K562 (cell line): ENCODE data around the gene ARSD. TPM values are rescaled to one million over a fixed set of nuclear protein-coding genes. Genes with fewer than 3 reads are reported as not detected.

Experiments
- KAT2B ChIP-seq: IDR thresholded peaks from one replicate; pipeline ENCODE4 v1.6.1; 2012; ENCODE audit warnings: low read depth, mild to moderate bottlenecking, control low read depth, inconsistent platforms, low read length, moderate library complexity
- NONO ChIP-seq, 2 experiments: fragments of 200-400 bp in 1 of 2; fragments of 450-650 bp in 1 of 2; formaldehyde crosslinking in 1 of 2; IDR thresholded peaks; 2 replicates each; pipeline ENCODE4 v1.6.1; 2017; ENCODE audit warnings: low read depth in 2 of 2, mild to moderate bottlenecking in 2 of 2, moderate library complexity in 2 of 2, low read length in 1 of 2
- NR2F6 ChIP-seq: fragments of 450-650 bp; formaldehyde crosslinking; IDR thresholded peaks from 2 replicates; pipeline ENCODE4 v1.4.0; 2020; ENCODE audit warnings: mild to moderate bottlenecking
- TCF7 ChIP-seq: sonication (generic); IDR thresholded peaks from 2 replicates; pipeline ENCODE4 v1.6.1; 2016; ENCODE audit warnings: antibody characterized with exemption, borderline replicate concordance
- polyA plus RNA-seq, 8 experiments: library from polyadenylated mRNA; depleted of rRNA in 4 of 8; stranded (reverse) in 5 of 8; unstranded in 3 of 8; fragments of >200 nt; fragmentation: Nextera tagmentation in 2 of 8; fragmentation: Illumina TruSeq in 1 of 8; extraction: Ambion mirVana in 2 of 8; extraction: Trizol in 1 of 8; gene quantifications; 2 replicates each; pipeline versions ENCODE4 v1.2.1 to v1.2.3, GENCODE V29; 2011 to 2014; ENCODE audit warnings: inconsistent platforms in 1 of 8, missing spikeins in 1 of 8
- total RNA-seq, 7 experiments: library from RNA; depleted of rRNA in 6 of 7; stranded (reverse); fragments of >200 nt in 6 of 7; fragmentation: Illumina TruSeq in 2 of 7; extraction: Trizol in 2 of 7; gene quantifications; 2 replicates each; pipeline versions ENCODE4 v1.2.1 to v1.2.3, GENCODE V29; 2011 to 2021; ENCODE audit warnings: low replicate concordance in 1 of 7
- TF ChIP-seq, protein P1 (sequence below), 3 experiments: IDR thresholded peaks in 2 of 3; conservative IDR thresholded peaks in 1 of 3; 2 replicates each; pipeline ENCODE4 v1.5.1; 2011 to 2012; ENCODE audit warnings: low read length in 3 of 3, mild to moderate bottlenecking in 3 of 3, control low read depth in 2 of 3, improper control_type of control experiment in 1 of 3, inconsistent platforms in 1 of 3, low read depth in 1 of 3, mixed read lengths in 1 of 3, moderate library complexity in 1 of 3; ENCODE audit not compliant: insufficient read depth in 2 of 3
- TF ChIP-seq, protein P2 (sequence below): fragments of 450-650 bp; formaldehyde crosslinking; IDR thresholded peaks from 2 replicates; pipeline ENCODE4 v1.4.0; 2020; ENCODE audit warnings: mild to moderate bottlenecking, moderate library complexity
- TF ChIP-seq, protein P3 (sequence below): sonication (generic); formaldehyde crosslinking; IDR thresholded peaks from 2 replicates; pipeline ENCODE4 v1.8.0; 2022; ENCODE audit warnings: missing genetic modification reagents, mild to moderate bottlenecking, borderline replicate concordance

ARSD gene
- total and polyA plus RNA-seq, 9 of the 15 experiments (the other 6 are each of a cell fraction or from before 2014, with no cell fraction given), result 0.05 to 0.23 (median 0.09) TPM; not detected in 1

DNA sequence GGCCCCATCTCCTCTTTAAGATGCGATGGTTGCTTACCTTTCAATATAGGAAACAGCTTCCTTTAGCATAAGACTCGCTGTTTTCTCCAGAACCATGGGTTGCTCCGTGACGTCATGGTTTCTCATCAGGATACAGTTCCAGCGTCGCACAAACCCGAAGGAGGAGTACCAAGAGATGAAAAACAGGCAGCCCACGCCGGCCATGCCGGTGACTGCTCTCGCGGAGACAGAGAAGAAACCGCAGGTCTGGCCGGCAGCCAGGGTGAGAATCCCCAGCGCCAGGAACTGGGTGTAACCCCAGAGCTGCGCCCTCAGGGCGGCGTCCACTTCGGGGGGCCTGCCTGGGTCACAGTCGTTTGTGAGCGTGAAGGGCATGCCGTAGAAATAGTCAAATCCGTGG, 11.4 kb downstream of the ARSD start (continued):
- TF ChIP-seq, protein P1, sequence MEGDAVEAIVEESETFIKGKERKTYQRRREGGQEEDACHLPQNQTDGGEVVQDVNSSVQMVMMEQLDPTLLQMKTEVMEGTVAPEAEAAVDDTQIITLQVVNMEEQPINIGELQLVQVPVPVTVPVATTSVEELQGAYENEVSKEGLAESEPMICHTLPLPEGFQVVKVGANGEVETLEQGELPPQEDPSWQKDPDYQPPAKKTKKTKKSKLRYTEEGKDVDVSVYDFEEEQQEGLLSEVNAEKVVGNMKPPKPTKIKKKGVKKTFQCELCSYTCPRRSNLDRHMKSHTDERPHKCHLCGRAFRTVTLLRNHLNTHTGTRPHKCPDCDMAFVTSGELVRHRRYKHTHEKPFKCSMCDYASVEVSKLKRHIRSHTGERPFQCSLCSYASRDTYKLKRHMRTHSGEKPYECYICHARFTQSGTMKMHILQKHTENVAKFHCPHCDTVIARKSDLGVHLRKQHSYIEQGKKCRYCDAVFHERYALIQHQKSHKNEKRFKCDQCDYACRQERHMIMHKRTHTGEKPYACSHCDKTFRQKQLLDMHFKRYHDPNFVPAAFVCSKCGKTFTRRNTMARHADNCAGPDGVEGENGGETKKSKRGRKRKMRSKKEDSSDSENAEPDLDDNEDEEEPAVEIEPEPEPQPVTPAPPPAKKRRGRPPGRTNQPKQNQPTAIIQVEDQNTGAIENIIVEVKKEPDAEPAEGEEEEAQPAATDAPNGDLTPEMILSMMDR (IDR thresholded peaks at IDR 0.05 in 2 of 3, conservative IDR thresholded peaks at IDR 0.05 in 1 of 3; ENCODE audit: insufficient read depth in 2 of 3, low read depth in 1 of 3, low read length in 3 of 3), result no peak
- TF ChIP-seq, protein P2, sequence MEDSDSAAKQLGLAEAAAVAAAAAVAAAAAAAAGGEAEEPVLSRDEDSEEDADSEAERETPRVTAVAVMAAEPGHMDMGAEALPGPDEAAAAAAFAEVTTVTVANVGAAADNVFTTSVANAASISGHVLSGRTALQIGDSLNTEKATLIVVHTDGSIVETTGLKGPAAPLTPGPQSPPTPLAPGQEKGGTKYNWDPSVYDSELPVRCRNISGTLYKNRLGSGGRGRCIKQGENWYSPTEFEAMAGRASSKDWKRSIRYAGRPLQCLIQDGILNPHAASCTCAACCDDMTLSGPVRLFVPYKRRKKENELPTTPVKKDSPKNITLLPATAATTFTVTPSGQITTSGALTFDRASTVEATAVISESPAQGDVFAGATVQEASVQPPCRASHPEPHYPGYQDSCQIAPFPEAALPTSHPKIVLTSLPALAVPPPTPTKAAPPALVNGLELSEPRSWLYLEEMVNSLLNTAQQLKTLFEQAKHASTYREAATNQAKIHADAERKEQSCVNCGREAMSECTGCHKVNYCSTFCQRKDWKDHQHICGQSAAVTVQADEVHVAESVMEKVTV (CRISPR knock-in tag), result no peak
- TF ChIP-seq KAT2B (no peak), NONO (IDR thresholded peaks at IDR 0.05; ENCODE audit: low read depth in 2 of 2, low read length in 1 of 2) (no peak), TCF7 (no peak), NR2F6 (CRISPR knock-in tag) (no peak)
- TF ChIP-seq, protein P3, sequence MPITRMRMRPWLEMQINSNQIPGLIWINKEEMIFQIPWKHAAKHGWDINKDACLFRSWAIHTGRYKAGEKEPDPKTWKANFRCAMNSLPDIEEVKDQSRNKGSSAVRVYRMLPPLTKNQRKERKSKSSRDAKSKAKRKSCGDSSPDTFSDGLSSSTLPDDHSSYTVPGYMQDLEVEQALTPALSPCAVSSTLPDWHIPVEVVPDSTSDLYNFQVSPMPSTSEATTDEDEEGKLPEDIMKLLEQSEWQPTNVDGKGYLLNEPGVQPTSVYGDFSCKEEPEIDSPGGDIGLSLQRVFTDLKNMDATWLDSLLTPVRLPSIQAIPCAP (CRISPR knock-in tag), result no peak
- TF ChIP-seq, all 486 proteins: peak for 17
